ENCODE results near the gene ARHGAP21.

Gene ARHGAP21

DNA sequence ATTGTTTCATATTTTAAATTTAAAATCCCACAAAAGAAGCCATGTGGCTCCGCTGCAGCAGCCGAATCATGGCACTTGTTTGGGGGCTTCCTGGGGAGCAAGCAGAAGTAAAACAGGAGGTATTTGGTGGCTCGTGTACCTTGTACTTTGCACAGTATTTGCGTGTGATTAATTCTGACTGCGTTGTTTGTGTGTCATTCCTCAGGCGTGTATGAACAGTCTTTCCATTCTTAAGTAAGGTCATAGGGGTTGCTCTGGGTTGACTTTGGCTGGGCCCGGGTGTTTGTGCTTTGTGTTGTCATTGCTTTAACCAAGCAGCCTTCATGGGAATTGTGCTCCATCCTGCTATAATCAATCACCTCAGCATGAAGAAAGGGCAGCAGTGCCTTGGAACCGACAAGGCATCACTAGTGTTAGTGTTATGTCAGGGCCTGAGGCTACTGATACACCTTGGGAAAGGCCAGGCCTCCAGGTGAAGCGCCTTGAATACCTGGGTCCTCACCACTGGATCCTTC lies 182.4 kb downstream of the ARHGAP21 start:
- H3K4me3 ChIP-seq (replicated peaks; ENCODE audit: low read depth, low read length): no peak overlapping the region
- TF ChIP-seq, protein P1, sequence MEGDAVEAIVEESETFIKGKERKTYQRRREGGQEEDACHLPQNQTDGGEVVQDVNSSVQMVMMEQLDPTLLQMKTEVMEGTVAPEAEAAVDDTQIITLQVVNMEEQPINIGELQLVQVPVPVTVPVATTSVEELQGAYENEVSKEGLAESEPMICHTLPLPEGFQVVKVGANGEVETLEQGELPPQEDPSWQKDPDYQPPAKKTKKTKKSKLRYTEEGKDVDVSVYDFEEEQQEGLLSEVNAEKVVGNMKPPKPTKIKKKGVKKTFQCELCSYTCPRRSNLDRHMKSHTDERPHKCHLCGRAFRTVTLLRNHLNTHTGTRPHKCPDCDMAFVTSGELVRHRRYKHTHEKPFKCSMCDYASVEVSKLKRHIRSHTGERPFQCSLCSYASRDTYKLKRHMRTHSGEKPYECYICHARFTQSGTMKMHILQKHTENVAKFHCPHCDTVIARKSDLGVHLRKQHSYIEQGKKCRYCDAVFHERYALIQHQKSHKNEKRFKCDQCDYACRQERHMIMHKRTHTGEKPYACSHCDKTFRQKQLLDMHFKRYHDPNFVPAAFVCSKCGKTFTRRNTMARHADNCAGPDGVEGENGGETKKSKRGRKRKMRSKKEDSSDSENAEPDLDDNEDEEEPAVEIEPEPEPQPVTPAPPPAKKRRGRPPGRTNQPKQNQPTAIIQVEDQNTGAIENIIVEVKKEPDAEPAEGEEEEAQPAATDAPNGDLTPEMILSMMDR (IDR thresholded peaks at IDR 0.05; ENCODE audit: low read length, missing control alignments): no peak
- DNase-seq (ENCODE audit: low read depth): no peak

DNA sequence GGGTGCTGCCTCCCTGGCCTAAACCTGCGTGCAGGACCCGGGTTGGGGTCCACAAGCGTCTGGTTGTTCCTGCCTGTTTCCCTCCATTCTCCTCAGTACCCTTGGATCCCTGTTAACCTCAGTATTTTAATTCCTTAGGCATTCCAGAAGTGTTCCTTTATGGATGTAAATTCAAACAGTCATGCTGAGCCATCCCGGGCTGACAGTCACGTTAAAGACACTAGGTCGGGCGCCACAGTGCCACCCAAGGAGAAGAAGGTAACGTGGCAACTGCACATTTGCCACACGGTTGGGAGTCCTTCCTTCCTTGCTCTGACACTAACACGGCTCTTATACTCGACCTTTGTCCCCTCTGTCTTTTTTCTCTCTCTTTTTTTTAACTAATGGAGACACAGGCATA lies 187.1 kb downstream of the ARHGAP21 start:
- H3K4me3 ChIP-seq (replicated peaks; ENCODE audit: low read depth, low read length): no peak overlapping the region
- DNase-seq (ENCODE audit: low read depth): no peak
- TF ChIP-seq, protein P1 (IDR thresholded peaks at IDR 0.05; ENCODE audit: low read length, missing control alignments): no peak

DNA sequence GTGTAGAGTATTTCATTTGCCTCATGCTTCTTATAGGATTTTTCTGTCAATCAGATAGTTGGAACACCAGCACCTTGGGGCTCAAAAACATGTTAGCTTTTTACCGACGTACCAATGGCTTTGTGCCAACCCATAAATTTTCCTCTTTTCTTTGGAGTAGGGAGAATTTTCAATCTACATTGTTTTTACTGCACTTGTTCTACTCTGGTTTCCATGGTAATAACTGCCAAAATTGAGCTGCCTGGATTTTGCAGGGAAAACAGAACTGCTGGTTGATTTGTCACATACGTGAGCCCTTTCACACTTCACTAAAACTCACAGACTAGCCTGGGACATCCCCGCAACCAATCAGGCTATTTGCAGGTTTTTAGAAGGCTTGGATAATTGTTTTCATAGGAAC lies 189.7 kb downstream of the ARHGAP21 start:
- no peak overlapping the region for H3K4me3 ChIP-seq (replicated peaks; ENCODE audit: low read depth, low read length)
- no peak for DNase-seq (ENCODE audit: low read depth)

More for the DNA sequence above, 189.7 kb downstream of the ARHGAP21 start:
- TF ChIP-seq, protein P1 (IDR thresholded peaks at IDR 0.05; ENCODE audit: low read length, missing control alignments): no peak
